Brain pericyte (primary cell): ENCODE data around the gene TCP11.
"Not testable (repeated sequence)": the region's sequence is repeated elsewhere in the genome, so short reads cannot be mapped to it uniquely, and the experiment has no call there.

Experiments used
- DNase-seq: peaks from one replicate; pipeline ENCODE4 v3.0.0-alpha.2; 2012; ENCODE audit warnings: low read depth, low spot score

TCP11 gene

DNA sequence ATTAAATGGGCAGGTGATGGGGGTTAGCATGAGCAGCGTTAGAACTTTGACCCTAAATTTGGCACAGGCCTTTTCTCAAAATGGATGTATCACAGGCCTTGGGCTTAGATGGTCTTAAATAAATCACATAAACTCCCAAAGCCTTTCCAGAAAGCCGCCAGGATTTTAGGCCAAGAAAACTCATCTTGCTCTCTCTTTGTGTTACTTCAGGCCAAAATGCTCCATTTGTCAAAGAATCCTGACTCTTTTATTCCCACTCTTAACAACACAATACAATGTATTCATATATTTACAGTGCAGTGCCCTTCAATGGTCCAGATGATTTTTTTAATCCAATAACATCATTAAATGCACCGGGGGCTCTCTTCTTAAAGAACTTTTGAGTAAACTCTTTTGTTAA lies 5.9 kb upstream of the TCP11 start:
- no peak for DNase-seq

DNA sequence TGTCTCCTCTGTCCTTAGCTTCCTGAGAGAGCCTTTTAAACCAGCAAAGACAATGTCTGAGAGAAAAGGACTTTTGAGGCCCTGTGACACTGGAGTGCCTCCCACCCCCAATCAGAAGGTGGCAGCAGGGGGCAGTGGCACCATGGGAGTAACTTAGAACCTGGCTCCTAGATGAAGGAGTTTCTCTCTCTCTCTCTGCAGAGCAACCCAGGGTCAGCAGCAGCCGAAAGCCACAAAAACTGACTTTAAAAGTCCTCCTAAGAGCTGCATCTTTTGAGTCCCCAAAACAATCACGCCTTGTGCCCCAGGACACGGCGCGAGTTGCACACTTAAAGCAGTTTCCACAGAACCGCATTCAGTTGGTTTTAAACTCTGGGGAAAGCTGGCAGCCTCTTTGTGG lies 5.3 kb upstream of the TCP11 start:
- DNase-seq = no peak

DNA sequence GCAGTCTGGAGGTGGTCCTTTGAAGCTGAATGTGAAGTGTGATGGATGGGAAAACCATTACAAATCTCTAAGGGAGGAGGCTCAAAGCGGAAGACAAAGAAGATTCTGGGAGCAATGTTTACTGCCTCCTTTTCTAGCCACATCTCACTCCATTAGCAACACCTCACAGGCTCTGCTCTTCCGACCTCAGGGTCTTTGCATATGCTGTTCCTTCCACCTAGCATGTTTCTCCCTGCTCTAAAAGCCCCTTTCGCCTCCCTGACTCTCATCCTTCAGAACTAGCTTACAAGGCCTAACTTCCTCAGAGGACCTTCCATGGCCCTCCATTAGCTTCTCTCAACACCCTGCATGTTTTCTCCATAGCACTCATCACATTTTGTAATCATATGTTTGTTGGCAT lies 4.6 kb upstream of the TCP11 start:
- DNase-seq = no peak

DNA sequence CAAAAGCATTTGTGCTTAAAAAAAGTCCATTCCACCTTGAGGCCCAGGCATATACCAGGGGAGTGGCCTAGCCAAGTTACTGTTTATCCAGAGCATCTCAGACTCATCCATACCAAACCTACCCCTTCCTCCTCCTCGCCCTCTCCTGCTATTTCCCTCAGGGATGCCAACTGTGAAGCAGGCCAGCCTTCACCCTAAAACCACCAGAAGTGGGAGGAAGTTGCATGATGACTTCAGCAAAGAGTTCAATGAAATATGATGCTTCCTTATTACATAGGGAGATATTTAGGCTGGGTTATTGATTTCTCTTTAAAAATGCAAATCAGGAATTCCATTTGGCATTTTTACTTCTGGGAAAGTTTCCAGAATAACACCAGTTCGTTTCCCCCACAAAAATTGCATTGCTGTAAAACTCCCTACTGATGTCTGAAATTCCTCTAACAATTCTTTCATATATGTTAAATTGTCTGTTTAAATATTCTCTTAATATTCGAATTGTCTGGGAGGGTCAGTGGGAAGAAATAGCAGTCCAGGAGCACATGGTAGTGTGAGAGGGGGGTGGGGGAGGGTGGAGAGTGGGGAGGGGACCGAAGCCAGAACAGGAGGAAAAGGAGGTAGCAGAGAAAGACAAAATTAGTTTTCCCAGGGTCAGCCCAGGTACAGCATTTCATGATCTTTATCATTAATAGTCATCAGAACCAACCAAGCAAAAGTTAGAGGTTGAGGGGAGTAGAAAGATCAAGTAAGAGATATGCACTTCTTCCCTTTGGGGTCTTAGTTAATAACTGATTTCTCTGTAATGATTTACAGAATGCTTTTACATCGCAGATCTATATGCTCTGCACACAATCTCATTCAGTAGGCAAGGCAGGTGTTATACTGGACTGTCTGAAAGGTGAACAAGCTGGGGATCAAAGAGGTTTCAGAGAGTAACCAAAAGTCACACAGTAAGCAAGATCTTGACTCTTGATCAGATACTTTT lies 1.7 kb upstream of the TCP11 start:
- DNase-seq = no peak

DNA sequence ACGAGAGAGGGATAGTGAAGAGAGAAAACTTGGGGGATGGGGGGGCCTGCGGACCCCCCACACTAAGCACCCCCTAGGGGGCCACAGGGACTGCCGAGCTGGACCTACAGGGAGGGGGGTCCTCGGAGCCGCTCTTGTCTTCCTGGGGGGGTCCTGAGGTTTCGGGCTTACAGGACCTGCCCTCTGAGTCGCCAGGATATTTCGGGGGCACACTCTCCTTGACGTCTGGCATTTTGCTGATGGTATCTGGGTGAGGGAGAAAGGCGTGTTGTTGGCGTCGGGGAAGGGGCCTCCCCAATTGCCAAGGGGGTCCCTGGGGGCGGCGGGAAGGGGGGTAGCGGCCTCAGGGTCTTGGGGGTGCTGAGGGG lies 516 bp downstream of the TCP11 start:
- no peak for DNase-seq

DNA sequence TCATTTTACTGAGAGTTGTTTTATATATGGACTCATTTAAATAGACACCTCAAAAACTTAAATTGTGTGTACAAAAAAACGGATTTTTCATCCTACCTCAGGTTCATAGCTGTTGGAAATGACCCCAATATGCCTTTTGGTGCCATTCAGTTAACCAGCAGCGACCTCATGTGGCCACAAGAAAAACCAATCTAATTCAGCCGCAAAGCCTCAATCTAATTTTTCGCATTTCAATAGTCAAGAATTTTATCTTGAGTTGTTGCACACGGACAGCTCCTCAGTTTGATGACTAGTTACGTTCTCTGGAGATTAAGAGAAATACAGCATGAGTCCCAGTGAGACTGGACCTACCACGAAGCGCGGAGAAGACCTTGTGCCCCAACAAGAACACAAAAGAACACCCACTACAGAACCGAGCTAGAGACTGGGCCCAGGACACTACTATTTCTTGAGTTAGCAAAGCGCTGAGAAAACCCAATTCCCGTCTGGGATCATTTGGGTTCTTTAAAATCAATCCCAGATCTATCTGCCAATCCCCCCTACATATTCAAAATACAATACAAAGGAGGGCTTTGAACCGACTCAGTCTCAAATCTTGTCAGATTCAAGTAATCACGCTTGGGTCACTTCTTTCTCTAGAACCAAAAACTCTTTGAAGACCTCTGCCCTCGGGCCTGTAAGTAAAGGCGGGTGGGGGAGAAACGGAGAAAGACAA lies 1.1 kb downstream of the TCP11 start:
- DNase-seq = no peak

DNA sequence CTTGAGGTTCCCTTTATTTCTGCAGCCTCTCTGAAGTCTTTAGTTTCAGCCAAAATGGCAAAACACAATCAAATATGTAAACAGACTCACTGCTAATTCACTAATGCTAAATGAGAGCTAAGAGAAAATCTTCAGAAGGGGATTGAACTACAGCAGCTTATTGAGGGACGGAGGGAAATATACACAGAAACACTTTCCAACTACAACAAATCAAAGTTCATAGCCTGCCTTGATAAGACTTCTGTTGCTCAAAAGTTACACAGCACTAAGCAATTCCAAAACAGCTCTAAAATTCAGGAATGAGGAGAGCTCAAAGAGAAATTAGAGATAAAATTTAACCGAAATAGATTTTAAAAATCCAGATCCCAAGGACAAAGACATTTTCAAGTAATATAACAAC lies 1.7 kb downstream of the TCP11 start:
- no peak for DNase-seq

DNA sequence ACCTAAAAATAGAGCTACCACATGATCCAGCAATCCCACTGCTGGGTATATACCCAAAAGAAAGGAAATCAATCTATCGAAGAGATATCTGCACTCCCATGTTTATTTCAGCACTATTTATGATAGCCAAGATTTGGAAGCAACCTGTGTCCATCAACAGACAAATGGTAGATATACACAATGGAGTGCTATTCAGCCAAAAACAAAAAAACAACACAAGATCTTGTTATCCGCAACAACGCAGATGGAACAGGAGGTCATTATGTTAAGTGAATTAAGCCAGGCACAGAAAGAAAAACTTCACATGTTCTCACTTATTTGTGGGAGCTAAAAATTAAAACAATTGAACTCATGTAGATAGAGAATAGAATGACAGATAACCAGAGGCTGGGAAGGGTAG lies 2.9 kb downstream of the TCP11 start:
- not testable (repeated sequence) for DNase-seq

DNA sequence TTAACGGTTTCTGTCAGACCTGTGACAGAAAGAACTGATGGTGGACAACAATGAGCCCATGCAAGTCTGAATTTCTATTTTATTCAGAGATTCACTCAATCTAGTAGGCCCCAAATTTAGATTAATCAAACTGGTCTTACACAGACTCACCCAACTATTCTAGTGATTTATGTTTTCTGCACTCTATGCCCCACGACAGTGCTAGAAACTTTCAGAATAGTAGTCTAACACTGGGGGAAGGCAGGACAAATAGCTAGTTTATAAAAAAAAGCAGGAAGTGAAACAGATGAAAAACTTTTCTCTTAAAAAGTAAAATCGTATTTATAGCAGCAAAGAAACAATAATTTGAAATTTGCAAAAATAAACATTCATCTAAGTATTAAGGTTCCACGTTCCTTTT lies 5.0 kb downstream of the TCP11 start:
- DNase-seq = no peak

DNA sequence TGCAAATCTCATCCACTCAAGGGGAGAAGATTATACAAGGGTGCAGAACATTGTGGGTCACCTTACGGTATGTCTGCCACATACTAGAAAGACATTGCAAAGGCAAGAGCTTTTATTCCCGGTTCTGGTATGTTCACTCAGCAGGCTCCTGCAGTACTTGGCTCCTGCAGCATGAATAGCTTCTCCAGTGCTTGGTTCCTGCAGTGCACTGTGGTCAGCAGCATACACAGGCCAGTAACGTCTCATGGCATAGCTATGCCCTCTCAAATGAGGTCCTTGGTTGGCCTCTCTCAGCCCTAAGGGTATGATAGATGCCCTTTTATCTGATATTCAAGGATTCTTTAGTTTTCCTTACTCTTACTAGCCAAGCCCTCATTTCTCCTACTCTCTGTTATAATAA lies 12.6 kb downstream of the TCP11 start:
- no peak for DNase-seq

DNA sequence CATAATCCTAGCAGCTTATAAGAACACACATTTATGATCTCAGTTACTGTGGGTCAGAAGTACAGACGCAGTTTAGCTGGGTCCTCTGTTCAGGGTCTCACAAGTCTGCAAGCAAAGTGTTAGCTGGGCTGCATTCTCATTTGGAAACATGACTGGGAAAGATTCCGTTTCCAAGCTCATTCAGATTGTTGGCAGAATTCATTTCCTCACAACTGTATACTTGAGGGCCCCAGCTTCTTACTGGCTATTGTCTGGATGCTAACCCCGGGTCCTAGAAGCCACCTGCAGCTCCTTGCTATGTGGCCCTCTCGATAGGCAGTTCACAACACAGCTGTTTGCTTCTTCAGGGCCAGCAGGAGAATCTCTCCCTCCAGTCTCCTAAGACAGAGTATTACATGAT lies 13.1 kb downstream of the TCP11 start:
- no peak for DNase-seq

DNA sequence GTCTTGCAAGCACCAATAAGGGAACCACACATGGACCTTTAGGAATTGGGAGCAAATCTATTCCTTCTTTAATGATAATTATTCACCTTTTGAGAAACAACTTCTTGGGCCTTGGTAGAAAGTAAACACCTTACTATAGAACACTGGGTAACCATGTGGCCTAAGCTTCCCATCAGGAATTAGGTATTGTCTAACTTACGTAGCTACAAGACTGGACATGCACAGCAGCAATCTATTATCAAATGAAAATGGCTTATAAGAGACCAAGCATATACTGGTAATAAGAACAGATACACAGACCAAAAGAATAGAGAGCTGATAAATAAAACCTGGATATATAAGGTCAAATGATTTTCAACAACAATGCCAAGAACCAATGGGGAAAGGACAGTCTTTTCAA lies 16.8 kb downstream of the TCP11 start:
- no peak for DNase-seq

DNA sequence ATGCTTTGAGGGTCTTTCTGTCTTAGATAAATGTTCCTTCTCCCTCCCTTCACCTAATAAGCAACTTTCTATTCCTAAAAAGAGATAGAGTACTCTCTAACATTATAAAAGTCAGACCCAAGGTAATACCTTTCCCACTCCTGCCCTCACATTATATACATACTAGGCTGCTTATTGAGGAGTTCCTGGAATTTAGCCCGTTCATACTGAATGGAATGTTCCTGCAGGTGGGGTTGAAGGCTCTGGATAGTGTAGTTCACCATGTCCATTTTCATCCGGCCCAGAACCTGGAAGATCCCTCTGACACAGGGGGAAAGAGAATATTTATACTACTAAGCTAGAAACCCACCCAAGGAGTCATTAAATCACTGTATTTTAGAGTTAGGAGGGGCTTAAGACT lies 20.4 kb downstream of the TCP11 start:
- no peak for DNase-seq

DNA sequence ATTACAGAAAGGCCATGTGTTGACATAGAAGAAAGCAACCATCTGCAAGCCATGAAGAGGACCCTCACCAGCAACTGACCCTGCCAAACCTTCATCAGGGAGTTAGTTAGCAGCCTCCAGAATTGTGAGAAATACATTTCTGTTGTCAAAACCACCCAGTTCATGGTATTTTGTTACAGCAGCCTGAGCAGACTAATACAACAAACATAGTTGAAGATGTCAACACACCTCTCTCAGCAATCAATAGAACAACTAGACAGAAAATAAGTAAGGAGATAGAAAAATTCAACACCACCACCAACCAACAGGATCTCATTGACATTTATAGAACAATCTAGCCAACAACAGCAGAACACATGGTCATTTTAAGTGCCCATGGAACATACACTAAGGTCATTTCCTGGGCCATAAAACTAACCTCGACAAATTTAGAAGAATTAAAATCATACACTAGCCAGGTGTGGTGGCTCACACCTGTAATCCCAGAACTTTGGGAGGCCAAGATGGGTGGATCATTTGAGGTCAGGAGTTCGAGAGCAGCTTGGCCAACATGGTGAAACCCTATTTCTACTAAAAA lies 32.7 kb downstream of the TCP11 start:
- no peak for DNase-seq

DNA sequence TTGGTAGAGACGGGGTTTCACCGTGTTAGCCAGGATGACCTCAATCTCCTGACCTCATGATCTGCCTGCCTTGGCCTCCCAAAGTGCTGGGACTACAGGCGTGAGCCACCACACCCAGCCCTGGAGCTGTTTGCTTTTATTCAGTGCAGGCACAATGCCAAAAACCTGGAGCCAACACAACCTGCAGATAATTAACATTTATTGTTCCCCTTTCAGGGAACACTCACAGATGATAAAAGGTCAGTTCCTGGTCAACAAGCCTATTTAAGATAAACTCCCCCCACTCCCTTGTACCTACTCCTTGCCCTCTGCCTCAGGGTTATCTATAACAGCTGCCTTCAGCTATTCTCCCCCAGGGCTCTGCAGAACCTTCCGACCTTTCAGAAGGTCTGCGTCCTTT lies 33.4 kb downstream of the TCP11 start:
- not testable (repeated sequence) for DNase-seq

DNA sequence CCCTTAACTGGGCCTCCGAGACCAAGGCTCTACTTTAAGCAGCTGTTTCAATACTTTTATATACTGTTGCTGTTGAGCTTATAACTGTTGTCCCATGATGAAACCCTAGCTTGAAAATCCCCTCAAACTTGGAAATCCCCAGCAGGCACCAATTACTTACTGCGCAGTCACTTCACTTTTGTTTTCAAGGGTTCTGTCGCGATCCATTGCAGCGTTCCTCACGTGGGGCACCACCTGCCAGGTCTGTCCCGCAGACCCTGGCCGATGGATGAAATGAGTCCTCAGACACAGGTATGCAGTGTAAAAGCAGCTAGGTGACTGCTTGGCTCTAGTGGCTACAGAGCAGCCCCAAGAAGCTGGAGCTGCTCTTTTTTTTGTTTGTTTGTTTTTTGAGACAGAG lies 33.9 kb downstream of the TCP11 start:
- not testable (repeated sequence) for DNase-seq

DNA sequence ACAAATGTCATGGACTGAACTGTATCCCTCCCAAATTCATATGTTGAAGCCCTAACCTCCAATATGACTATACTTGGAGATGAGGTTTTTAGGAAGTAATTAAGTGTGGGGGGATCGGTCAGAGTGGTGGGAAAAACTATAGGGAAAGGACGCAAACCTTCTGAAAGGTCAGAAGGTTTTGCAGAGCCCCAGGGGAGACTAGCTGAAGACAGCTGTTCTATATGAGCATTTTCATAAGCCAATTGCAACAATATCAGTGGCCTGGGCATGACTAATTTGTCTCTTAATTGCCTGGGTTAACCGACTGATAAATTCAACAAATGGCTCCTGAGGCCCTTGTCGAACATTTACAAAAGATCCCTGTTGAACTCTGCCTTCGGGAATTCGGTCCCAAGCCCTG lies 35.1 kb downstream of the TCP11 start:
- not testable (repeated sequence) for DNase-seq

DNA sequence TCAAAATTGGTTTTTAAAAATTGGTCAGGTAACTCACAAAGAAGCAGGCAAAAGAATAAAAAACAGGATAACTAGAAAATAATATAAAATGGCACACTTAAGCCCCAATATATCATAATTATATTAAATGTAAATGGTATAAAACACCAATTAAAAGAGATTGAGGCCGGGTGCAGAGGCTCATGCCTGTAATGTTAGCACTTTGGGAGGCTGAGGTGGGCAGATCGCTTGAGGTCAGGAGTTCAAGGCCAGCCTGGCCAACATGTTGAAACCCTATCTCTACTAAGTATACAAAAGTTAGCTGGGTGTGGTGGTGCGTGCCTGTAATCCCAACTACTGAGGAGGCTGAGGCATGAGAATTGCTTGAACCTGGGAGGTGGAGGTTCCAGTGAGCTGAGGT lies 36.1 kb downstream of the TCP11 start:
- DNase-seq = no peak

DNA sequence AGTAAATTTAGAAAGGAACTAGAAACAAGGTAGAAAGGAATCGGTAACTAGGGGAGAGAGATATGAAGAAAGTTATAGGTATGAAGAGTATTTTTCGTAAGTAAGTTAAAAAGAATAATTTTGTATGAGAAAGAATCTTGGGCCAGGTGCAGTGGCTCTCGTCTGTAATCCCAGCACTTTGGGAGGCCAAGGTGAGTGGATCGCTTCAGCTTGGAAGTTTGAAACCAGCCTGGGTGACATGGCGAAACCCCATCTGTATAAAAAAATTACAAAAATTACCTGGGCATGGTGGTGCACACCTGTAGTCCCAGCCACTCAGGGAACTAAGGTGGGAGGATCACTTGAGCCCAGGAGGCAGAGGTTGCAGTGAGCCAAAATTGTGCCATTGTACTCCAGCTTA lies 42.0 kb downstream of the TCP11 start:
- DNase-seq = no peak

DNA sequence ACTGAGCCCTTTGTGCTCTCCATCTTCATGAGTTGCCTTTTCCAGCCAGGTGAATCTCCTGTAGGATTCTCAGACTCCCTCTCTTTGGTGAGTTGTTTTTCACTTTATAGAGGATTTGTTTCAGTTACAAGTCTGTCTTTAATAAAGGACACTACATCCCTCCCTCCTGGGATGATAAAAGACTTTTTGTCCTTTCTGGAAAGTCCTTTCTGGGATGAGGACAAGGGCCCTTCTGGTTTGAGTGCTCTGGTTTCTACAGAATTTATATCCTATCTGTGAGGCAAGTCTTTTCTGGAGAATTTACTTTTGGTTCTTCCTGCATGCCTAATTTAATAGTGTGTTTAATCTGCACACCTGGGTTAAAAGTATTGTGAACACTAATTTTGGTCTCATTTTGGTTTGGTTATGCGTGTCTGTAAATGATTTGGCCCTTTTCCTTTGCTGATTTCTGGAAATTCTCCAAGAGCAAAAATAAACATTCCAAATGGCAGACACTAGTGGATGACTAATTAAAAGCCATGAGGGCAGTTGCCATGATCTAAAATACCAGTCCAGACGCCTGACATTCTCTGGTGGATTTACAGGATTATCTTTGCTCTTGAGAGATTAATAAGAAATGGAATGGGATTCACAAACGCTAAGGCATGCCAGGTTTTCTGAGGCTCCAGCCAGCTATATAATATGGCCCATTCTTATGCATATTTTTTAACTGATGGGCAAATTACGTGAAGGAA lies 44.8 kb downstream of the TCP11 start:
- no peak for DNase-seq

DNA sequence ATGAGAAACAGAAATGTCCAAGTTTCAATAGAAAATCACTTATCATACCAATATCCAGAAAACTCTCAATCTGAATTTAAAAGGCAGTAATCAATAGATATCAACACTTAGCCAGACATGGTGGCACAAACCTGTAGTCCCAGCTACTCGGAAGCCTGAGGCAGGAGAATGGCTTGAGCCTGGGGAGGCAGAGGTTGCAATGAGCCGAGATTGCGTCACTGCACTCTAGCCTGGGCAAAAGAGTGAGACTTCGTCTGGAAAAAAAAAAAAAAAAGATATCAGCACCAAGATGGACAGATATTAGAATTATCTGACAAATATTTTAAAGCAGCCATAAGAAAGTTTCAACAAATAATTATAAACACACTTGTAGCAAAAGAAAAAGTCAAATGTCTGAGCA lies 47.0 kb downstream of the TCP11 start:
- DNase-seq = no peak

DNA sequence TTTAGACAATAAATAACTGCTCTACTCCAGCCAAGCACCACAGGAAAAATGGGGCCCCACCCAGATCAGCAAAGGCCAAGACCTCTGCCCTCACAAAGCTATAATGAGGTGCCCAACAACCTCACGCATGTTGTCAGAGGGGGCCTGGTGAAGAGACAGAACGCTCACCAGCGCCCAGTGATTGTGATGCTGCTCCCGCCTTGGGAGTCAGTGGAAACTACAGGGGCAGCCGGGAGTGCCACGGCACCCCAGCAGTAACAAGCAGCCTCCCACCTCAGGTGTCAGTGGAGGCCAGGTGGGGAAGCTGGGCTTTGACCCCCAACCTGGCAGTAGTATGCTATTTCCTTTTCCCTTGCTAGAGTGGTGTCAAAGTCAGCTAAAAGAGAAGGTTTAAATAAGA lies 47.4 kb downstream of the TCP11 start:
- DNase-seq = no peak
